ENCODE results near the gene PCSK2. TPM values are rescaled to one million over a fixed set of nuclear protein-coding genes. Genes with fewer than 3 reads are reported as not detected.

The PCSK2 gene
- total and polyA plus RNA-seq, 2 of the 8 experiments (the other 6 are each of a cell fraction or from before 2014, with no cell fraction given) = 1.9 to 4.2 TPM

DNA sequence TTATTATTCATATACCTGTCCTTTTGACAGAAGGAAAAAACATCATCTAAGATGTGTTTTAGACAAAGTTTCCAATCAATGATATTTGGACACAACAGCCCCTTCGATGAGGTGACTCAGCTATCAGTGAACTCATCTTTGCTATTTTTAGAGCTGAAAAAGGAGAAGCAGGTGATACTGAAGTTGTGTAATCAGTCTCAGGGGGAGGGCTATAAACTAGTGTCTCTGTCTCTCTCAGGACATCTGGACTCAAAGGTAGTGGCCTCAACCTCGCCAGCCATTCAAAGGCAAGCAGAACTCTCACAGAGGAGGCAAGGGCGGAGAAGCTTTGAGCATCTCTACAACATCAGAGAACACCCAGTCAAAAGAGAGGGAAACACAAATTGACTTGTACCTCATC is 168.9 kb downstream of the PCSK2 start:
- CTCF ChIA-PET (ENCODE audit: partially characterized antibody) = interaction anchor here (0.6 to 1.6 kb wide), 5 partner anchors 8 to 593 kb away, joined by 3 to 4 read pairs (median 3); no protein-coding TSS in a partner anchor
- Histone ChIP-seq H3K18ac (ENCODE audit: extremely low read depth, low read length) (no peak overlapping the region), H3K56ac (replicated peaks; ENCODE audit: insufficient read length, low read depth, low read length) (no peak overlapping the region), H3K4me3 (ENCODE audit: extremely low read depth in 1 of 4, insufficient read depth in 2 of 4, low read depth in 3 of 4, low read length in 4 of 4) (no peak overlapping the region), H3K27ac (ENCODE audit: low read depth, low read length) (no peak overlapping the region), H4K5ac (ENCODE audit: insufficient read length, low read depth, low read length) (no peak overlapping the region), H3K79me1 (ENCODE audit: low read depth, low read length) (no peaks in the 10 kb centered on the region), H3K14ac (ENCODE audit: insufficient read length) (no peak overlapping the region), H3K79me2 (ENCODE audit: control insufficient read depth in 1 of 2, insufficient read depth in 2 of 2, low read length in 2 of 2) (no peaks in the 10 kb centered on the region), H2BK15ac (ENCODE audit: low read length) (no peak overlapping the region), H4K91ac (replicated peaks; ENCODE audit: insufficient read length, low read length) (no peak overlapping the region), H2BK20ac (ENCODE audit: low read length) (no peak overlapping the region), H3K36me3 (ENCODE audit: control insufficient read depth in 2 of 4, insufficient read depth in 4 of 4, low read length in 3 of 4) (no peaks in the 10 kb centered on the region), H3K23ac (ENCODE audit: insufficient read length) (no peak overlapping the region), H4K20me1 (replicated peaks in 1 of 2; ENCODE audit: control insufficient read depth in 1 of 2, insufficient read depth in 2 of 2, low read length in 2 of 2) (no peaks in the 10 kb centered on the region), H3K4ac (replicated peaks; ENCODE audit: insufficient read length, low read depth, low read length) (no peak overlapping the region), H3K9me3 (ENCODE audit: insufficient read depth in 2 of 2, low read depth in 1 of 2, low read length in 1 of 2) (no peaks in the 10 kb centered on the region), H3K4me1 (replicated peaks in 1 of 4; ENCODE audit: control insufficient read depth in 3 of 4, insufficient read depth in 4 of 4, low read length in 3 of 4) (no peaks in the 10 kb centered on the region), H4K8ac (ENCODE audit: extremely low read depth, insufficient read depth, low read length) (no peak overlapping the region), H2AFZ (ENCODE audit: low read length) (no peak overlapping the region), H2BK12ac (ENCODE audit: low read depth, low read length) (no peak overlapping the region), H2BK120ac (replicated peaks; ENCODE audit: low read depth, low read length) (no peak overlapping the region), H2BK5ac (ENCODE audit: low read depth, low read length) (no peak overlapping the region), H3K4me2 (ENCODE audit: insufficient read depth in 1 of 2, low read depth in 2 of 2, low read length in 2 of 2) (no peak overlapping the region), H3K9ac (replicated peaks in 1 of 4; ENCODE audit: extremely low read depth in 1 of 4, low read depth in 3 of 4, low read length in 3 of 4) (no peak overlapping the region), H2AK5ac (ENCODE audit: low read depth, low read length) (no peak overlapping the region), H3K23me2 (ENCODE audit: low read depth, low read length) (no peaks in the 10 kb centered on the region; the same call in 1 of the 2 replicates), H3K27me3 (replicated peaks in 1 of 4; ENCODE audit: control insufficient read depth in 3 of 4, extremely low read depth in 1 of 4, insufficient read depth in 3 of 4, low read length in 3 of 4) (no peaks in the 10 kb centered on the region)
- 75% methylated on average over 3 of the region's 3 CpGs; no CpG with 5 or more reads in 1 of the 2 experiments for whole genome bisulfite sequencing, 2 experiments (ENCODE audit: extremely low coverage in 1 of 2, insufficient coverage in 1 of 2, insufficient read length in 1 of 2, insufficient replicate concordance in 2 of 2, low coverage in 1 of 2, low lambda C conversion rate in 2 of 2, missing lambda C conversion rate in 1 of 2)
- FAIRE-seq (no peak), DNase-seq (ENCODE audit: low read depth in 1 of 2, low spot score in 2 of 2) (no peak)
- POLR2A ChIA-PET (ENCODE audit: partially characterized antibody) = no interaction called here
- no peak for TF ChIP-seq MAFK (IDR thresholded peaks at IDR 0.05; ENCODE audit: low read depth, low read length)
- no peak for TF ChIP-seq TAF7 (optimal IDR thresholded peaks at IDR 0.05; ENCODE audit: borderline replicate concordance, low read depth, low read length)
- no peak for TF ChIP-seq POLR2AphosphoS5 (IDR thresholded peaks at IDR 0.05; ENCODE audit: low read depth, low read length)
- TF ChIP-seq YY1 (IDR thresholded peaks at IDR 0.05; ENCODE audit: low read depth, low read length) = no peak
- no peak for TF ChIP-seq CHD1 (IDR thresholded peaks at IDR 0.05; ENCODE audit: low read depth, low read length)
- TF ChIP-seq RBBP5 (IDR thresholded peaks at IDR 0.05; ENCODE audit: borderline replicate concordance, low read depth, low read length) = no peak
- no peak for TF ChIP-seq HDAC2 (IDR thresholded peaks at IDR 0.05; ENCODE audit: borderline replicate concordance in 1 of 2, low read depth in 2 of 2, low read length in 2 of 2)
- TF ChIP-seq SRF (IDR thresholded peaks at IDR 0.05; ENCODE audit: low read depth, low read length) = no peak
- no peak for TF ChIP-seq ATF3 (IDR thresholded peaks at IDR 0.05; ENCODE audit: insufficient read depth, low read depth, low read length)
- TF ChIP-seq KDM1A (IDR thresholded peaks at IDR 0.05; ENCODE audit: borderline replicate concordance, low read length) = no peak

Measured in H1 (cell line).